Naive B cell (primary cell): ENCODE measurements around the gene PTPRD. TPM values are rescaled to one million over a fixed set of nuclear protein-coding genes. Genes with fewer than 3 reads are reported as not detected.

ENCODE experiments used
- ATAC-seq, 2 donors: fragments of 150-1000 bp; cut with Tn5 transposase; 2 replicates each; pipeline ENCODE4 v1.10.0; 2021; ENCODE audit warnings: low read depth in 2 of 2, mild to moderate bottlenecking in 2 of 2, moderate library complexity in 2 of 2
- DNase-seq: peaks from one replicate; pipeline ENCODE4 v3.0.0; 2022
- H3K27ac Mint-ChIP-seq, 6 donors: one replicate each; pipeline ENCODE4 v1.8.0; 2020 to 2022; ENCODE audit warnings: mild to moderate bottlenecking in 6 of 6, mixed read lengths in 6 of 6, moderate library complexity in 5 of 6, inconsistent platforms in 2 of 6
- H3K27me3 Mint-ChIP-seq, 3 donors: one replicate each; pipeline ENCODE4 v1.8.0; 2021 to 2022; ENCODE audit warnings: mixed read lengths in 3 of 3, mild to moderate bottlenecking in 1 of 3
- H3K36me3 Mint-ChIP-seq, 2 donors: one replicate each; pipeline ENCODE4 v1.8.0; 2020 to 2022; ENCODE audit warnings: mixed read lengths in 2 of 2, inconsistent platforms in 1 of 2, mild to moderate bottlenecking in 1 of 2
- H3K4me1 Mint-ChIP-seq, 3 donors: one replicate each; pipeline ENCODE4 v1.8.0; 2020 to 2022; ENCODE audit warnings: mixed read lengths in 3 of 3, inconsistent platforms in 1 of 3, mild to moderate bottlenecking in 1 of 3, moderate library complexity in 1 of 3
- H3K4me3 Mint-ChIP-seq, 8 donors: one replicate each; pipeline ENCODE4 v1.8.0; 2020 to 2022; ENCODE audit warnings: mild to moderate bottlenecking in 8 of 8, mixed read lengths in 8 of 8, moderate library complexity in 8 of 8, inconsistent platforms in 2 of 8
- H3K9me3 Mint-ChIP-seq, 7 donors: one replicate each; pipeline ENCODE4 v1.8.0; 2020 to 2022; ENCODE audit warnings: mixed read lengths in 7 of 7, mild to moderate bottlenecking in 5 of 7, inconsistent platforms in 2 of 7, moderate library complexity in 1 of 7
- polyA plus RNA-seq, 6 donors: library from polyadenylated mRNA; unstranded; fragments of 300-500 nt; fragmentation: Illumina TruSeq; gene quantifications; one replicate each; pipeline ENCODE4 v1.2.3, GENCODE V29; 2021; ENCODE audit warnings: low read depth in 6 of 6

PTPRD gene
- polyA plus RNA-seq, 6 donors from 2014 or later, result not detected

DNA sequence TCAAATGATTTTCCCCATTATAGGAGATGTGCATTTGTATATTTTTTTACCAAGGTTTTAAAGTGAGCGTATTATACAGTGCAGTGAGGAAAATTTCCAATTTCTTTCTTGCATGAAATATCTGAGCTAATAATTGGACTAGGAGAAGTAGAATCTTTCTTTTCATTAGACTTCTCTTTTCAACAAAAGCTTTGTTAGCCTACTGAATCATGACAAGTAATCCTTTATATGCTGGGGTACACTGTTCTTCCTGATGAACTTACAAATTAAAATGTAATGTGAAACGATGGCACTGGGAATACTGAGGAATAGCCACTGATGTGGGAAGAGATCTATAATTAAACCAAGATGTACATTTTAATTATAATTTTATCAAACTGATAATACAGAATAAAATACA lies 829.6 kb downstream of the PTPRD start:
- ATAC-seq (no peak), DNase-seq (no peak)
- no peaks in the 10 kb centered on the region for H3K36me3 Mint-ChIP-seq
- H3K9me3 Mint-ChIP-seq, result peaks cover 0 to 2% (median 0%) of the 10 kb centered on the region in 7 donors
- H3K4me3 Mint-ChIP-seq, result no peak overlapping the region
- no peaks in the 10 kb centered on the region for H3K4me1 Mint-ChIP-seq
- peaks cover 0 to 2% (median 0%) of the 10 kb centered on the region in 3 donors for H3K27me3 Mint-ChIP-seq
- H3K27ac Mint-ChIP-seq, result peak overlapping the region in 1 of 6 donors; percentile 21

GRCh38 chr9:9778293-9778692 lies 834.5 kb downstream of the PTPRD start:
- no peak for ATAC-seq
- Mint-ChIP-seq H3K4me1 (no peaks in the 10 kb centered on the region), H3K9me3 (peaks cover 0 to 4% (median 0%) of the 10 kb centered on the region in 7 donors), H3K4me3 (no peak overlapping the region), H3K36me3 (no peaks in the 10 kb centered on the region), H3K27me3 (peaks cover 0 to 21% (median 5%) of the 10 kb centered on the region in 3 donors), H3K27ac (no peak overlapping the region)
- DNase-seq, result no peak

DNA sequence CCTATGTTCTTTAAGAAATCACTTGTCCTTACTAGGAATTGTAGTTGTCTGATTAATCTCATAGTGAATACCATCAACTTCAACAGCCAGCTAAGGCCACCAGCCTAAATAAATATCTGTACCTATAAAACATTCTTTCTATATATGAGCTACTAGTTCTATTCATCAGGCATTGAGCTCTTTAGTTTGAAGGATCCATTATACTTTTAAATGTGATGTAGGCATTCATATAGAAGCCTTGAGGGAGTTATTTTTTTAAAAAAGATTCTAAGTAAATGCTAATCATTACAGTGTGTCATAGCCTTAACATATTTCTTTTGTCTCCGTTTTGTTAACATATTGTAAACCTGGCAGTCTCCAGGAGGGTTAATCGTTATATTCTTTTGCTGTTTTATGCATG lies 838.3 kb downstream of the PTPRD start:
- Mint-ChIP-seq H3K36me3 (no peaks in the 10 kb centered on the region), H3K27ac (no peak overlapping the region), H3K27me3 (peaks cover 5 to 21% (median 5%) of the 10 kb centered on the region in 3 donors), H3K4me3 (no peak overlapping the region), H3K4me1 (no peaks in the 10 kb centered on the region), H3K9me3 (peaks cover 0 to 4% (median 0%) of the 10 kb centered on the region in 7 donors)
- DNase-seq, result no peak
- no peak for ATAC-seq

- H3K27ac Mint-ChIP-seq, result no peak overlapping the region
- peaks cover 4 to 6% (median 5%) of the 10 kb centered on the region in 3 donors for H3K27me3 Mint-ChIP-seq
- H3K9me3 Mint-ChIP-seq, result peaks cover 0 to 4% (median 0%) of the 10 kb centered on the region in 7 donors
- ATAC-seq, result no peak
- H3K4me1 Mint-ChIP-seq, result peaks cover 0 to 4% (median 0%) of the 10 kb centered on the region in 3 donors
- DNase-seq, result no peak
- no peaks in the 10 kb centered on the region for H3K36me3 Mint-ChIP-seq
- no peak overlapping the region for H3K4me3 Mint-ChIP-seq
Measured at GRCh38 chr9:9771314-9771713, 841.5 kb downstream of the PTPRD start.

DNA sequence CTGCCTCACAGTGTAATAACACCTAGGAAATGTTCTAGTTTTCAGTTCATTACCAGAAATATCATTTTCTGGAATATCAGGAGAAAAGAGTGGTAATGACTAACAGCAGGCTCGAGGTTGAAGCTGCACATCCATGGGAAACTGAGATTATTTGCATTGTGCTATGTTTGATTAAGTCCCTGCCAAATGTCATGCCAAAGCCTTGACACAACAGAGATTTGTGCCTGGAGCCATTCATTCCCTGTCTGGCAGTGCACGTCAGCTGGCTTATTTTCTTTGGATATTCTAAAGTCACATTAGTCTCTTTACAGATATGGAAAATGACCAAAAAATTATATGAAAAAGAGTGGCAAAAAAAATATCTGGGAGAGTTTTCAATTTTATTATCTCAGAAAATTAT lies 848.0 kb downstream of the PTPRD start:
- Mint-ChIP-seq H3K4me1 (peaks cover 0 to 4% (median 0%) of the 10 kb centered on the region in 3 donors), H3K9me3 (peaks cover 0 to 9% (median 3%) of the 10 kb centered on the region in 7 donors), H3K27me3 (peaks cover 0 to 3% (median 0%) of the 10 kb centered on the region in 3 donors), H3K27ac (no peak overlapping the region), H3K4me3 (no peak overlapping the region), H3K36me3 (no peaks in the 10 kb centered on the region)
- DNase-seq (no peak), ATAC-seq (no peak)

DNA sequence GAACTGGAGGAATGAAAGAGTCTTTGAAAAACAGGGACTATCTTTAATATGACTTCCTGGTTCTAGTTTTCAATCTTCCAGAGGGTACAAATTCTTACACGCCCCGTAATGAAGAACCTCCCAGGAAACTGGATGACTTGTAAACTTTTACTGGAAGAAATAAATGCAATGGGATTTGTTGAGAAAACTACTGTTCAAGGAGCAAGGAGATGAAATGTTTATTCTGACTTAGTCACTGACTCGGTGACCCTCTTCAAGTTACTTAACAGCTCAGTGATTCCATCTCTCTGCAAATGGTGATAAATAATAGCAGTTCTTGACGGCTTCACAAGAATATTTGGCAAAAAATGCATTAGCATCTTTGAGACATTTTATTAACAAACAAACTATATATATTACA lies 858.6 kb downstream of the PTPRD start:
- DNase-seq, result no peak
- no peak overlapping the region for H3K27ac Mint-ChIP-seq
- no peaks in the 10 kb centered on the region for H3K4me1 Mint-ChIP-seq
- no peaks in the 10 kb centered on the region for H3K9me3 Mint-ChIP-seq
- H3K4me3 Mint-ChIP-seq, result no peak overlapping the region
- H3K36me3 Mint-ChIP-seq, result no peaks in the 10 kb centered on the region
- ATAC-seq, result no peak
- H3K27me3 Mint-ChIP-seq, result peaks cover 5 to 8% (median 6%) of the 10 kb centered on the region in 3 donors

- no peaks in the 10 kb centered on the region for H3K36me3 Mint-ChIP-seq
- DNase-seq (no peak), ATAC-seq (no peak)
- peaks cover 6 to 10% (median 8%) of the 10 kb centered on the region in 3 donors for H3K27me3 Mint-ChIP-seq
- H3K9me3 Mint-ChIP-seq, result no peaks in the 10 kb centered on the region
- no peak overlapping the region for H3K4me3 Mint-ChIP-seq
- H3K27ac Mint-ChIP-seq, result no peak overlapping the region
- no peaks in the 10 kb centered on the region for H3K4me1 Mint-ChIP-seq
Measured at GRCh38 chr9:9753266-9753665, 859.5 kb downstream of the PTPRD start.

DNA sequence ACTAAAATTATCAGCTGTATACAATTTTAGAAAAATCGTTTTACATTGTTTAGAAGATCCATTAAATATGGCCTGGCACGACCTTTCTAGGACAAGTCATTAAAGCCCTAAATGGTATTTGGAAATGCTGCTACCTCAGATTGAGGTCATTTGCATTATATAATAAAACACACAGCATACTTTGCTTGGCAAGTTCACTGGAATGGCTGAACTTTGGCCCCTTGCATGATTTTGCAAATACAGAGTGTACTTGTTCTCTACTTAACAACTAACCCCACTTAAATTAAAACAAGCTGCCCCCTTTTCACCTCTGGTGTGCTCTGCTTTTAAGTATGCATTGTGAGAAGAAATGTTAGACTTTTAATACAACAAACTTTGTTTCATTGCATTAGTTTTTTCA lies 860.1 kb downstream of the PTPRD start:
- no peak for DNase-seq
- Mint-ChIP-seq H3K9me3 (no peaks in the 10 kb centered on the region), H3K27ac (no peak overlapping the region), H3K36me3 (no peaks in the 10 kb centered on the region), H3K27me3 (peaks cover 6 to 10% (median 8%) of the 10 kb centered on the region in 3 donors), H3K4me3 (no peak overlapping the region), H3K4me1 (no peaks in the 10 kb centered on the region)
- ATAC-seq, result no peak

DNA sequence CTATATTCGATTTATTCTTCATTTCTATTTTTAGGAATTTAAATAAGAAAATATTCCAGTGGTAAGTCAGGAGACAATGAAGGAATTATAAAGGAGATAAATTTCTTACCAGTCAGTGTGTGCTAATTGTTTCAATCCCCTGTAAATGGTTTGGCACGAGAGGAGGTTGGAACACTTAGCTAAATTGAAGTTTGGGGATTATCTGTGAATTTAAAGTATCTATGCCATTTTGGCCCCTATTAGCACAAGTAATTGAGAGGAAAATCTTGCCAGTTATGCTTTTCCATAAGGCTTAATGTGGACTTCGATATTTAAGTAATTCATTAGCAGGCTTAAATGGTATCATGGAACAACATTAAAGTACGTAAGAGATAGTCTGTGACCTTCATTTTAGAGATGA lies 860.8 kb downstream of the PTPRD start:
- Mint-ChIP-seq H3K27ac (no peak overlapping the region), H3K27me3 (peaks cover 6 to 10% (median 8%) of the 10 kb centered on the region in 3 donors), H3K4me3 (no peak overlapping the region), H3K4me1 (peaks cover 0 to 3% (median 0%) of the 10 kb centered on the region in 3 donors), H3K36me3 (no peaks in the 10 kb centered on the region), H3K9me3 (no peaks in the 10 kb centered on the region)
- ATAC-seq (no peak), DNase-seq (no peak)

DNA sequence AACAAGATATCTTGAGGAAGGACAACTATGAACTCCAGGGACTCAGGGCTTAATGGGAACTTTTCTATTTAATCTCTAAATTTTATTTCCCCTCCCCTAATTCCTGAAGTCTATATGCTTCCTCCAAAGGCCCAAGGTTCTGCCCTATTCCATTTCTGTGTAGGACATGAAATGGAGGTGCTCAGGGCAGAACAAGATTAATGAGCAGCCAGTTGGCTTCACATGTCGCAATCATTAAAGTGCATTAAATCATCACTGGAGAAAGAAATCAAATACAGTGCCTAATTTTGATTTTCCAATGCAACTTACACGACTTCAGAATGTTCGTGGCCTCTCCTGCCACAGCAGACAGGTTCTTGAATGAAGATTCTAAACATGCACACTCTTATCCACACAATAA lies 862.1 kb downstream of the PTPRD start:
- DNase-seq, result no peak
- H3K27me3 Mint-ChIP-seq, result peaks cover 6 to 10% (median 8%) of the 10 kb centered on the region in 3 donors
- ATAC-seq, result no peak
- no peaks in the 10 kb centered on the region for H3K9me3 Mint-ChIP-seq
- no peak overlapping the region for H3K4me3 Mint-ChIP-seq
- H3K36me3 Mint-ChIP-seq, result no peaks in the 10 kb centered on the region
- no peak overlapping the region for H3K27ac Mint-ChIP-seq
- H3K4me1 Mint-ChIP-seq, result peaks cover 0 to 4% (median 3%) of the 10 kb centered on the region in 3 donors

- Mint-ChIP-seq H3K36me3 (no peaks in the 10 kb centered on the region), H3K9me3 (no peaks in the 10 kb centered on the region), H3K4me1 (peaks cover 0 to 4% (median 3%) of the 10 kb centered on the region in 3 donors), H3K27me3 (peaks cover 6 to 10% (median 8%) of the 10 kb centered on the region in 3 donors), H3K4me3 (no peak overlapping the region), H3K27ac (no peak overlapping the region)
- DNase-seq, result no peak
- ATAC-seq, result no peak
Measured at GRCh38 chr9:9749591-9749990, 863.2 kb downstream of the PTPRD start.

DNA sequence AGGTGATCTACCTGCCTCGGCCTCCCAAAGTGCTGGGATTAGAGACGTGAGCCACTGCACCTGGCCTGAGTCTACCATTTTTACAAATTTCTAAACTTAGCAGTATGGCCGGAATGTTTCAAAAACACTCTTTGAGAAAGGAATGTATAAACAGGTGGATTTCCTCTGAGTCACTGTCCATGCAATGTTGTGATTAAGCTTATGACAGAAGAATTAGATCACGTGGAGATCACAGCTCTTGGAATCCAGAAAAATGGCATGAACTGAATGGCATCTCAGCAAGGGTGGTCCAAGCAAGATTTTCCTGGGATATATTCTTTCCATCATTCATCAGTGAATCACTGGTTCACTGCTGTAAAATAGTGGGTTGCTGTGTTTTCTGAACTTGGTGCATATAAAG lies 865.0 kb downstream of the PTPRD start:
- no peak overlapping the region for H3K27ac Mint-ChIP-seq
- H3K9me3 Mint-ChIP-seq, result no peaks in the 10 kb centered on the region
- peaks cover 0 to 4% (median 3%) of the 10 kb centered on the region in 3 donors for H3K4me1 Mint-ChIP-seq
- peaks cover 6 to 10% (median 8%) of the 10 kb centered on the region in 3 donors for H3K27me3 Mint-ChIP-seq
- DNase-seq, result no peak
- no peak overlapping the region for H3K4me3 Mint-ChIP-seq
- ATAC-seq, result no peak
- H3K36me3 Mint-ChIP-seq, result no peaks in the 10 kb centered on the region

GRCh38 chr9:9746826-9747225 lies 866.0 kb downstream of the PTPRD start:
- Mint-ChIP-seq H3K36me3 (no peaks in the 10 kb centered on the region), H3K27me3 (peaks cover 6 to 10% (median 9%) of the 10 kb centered on the region in 3 donors), H3K4me3 (peak overlapping the region in 3 of 8 donors; percentile 22 to 60 (median 25)), H3K4me1 (peaks cover 0 to 4% (median 3%) of the 10 kb centered on the region in 3 donors), H3K27ac (no peak overlapping the region), H3K9me3 (peaks cover 0 to 3% (median 0%) of the 10 kb centered on the region in 7 donors)
- ATAC-seq (peak in 1 of 2 donors; percentile 12), DNase-seq (no peak)

GRCh38 chr9:9743822-9744221 lies 869.0 kb downstream of the PTPRD start:
- H3K27me3 Mint-ChIP-seq, result peaks cover 2 to 6% (median 5%) of the 10 kb centered on the region in 3 donors
- peaks cover 0 to 4% (median 3%) of the 10 kb centered on the region in 3 donors for H3K4me1 Mint-ChIP-seq

More at GRCh38 chr9:9743822-9744221, 869.0 kb downstream of the PTPRD start:
- ATAC-seq, result no peak
- DNase-seq, result no peak
- no peak overlapping the region for H3K27ac Mint-ChIP-seq
- no peaks in the 10 kb centered on the region for H3K36me3 Mint-ChIP-seq
- peaks cover 0 to 8% (median 2%) of the 10 kb centered on the region in 7 donors for H3K9me3 Mint-ChIP-seq
- H3K4me3 Mint-ChIP-seq, result no peak overlapping the region
